GM13976 (cell line): Measurements from ENCODE around the gene SPAG4.

ENCODE experiments used
- DNase-seq: peaks from one replicate; pipeline ENCODE4 v3.0.0; 2012; ENCODE audit warnings: low spot score
- CTCF ChIP-seq: IDR thresholded peaks from 2 replicates; pipeline ENCODE4 v1.5.1; 2012; ENCODE audit warnings: borderline replicate concordance, mild to moderate bottlenecking; ENCODE audit not compliant: insufficient read depth; ENCODE audit errors: extremely low read depth, missing control alignments, control extremely low read depth
- in situ Hi-C: fragments of 300-500 bp; cut with MboI; formaldehyde crosslinking; loops from one replicate; pipeline ENCODE4 v1.12.0; 2022; ENCODE audit warnings: low sequenced_read_pairs, mixed read lengths, inconsistent platforms; ENCODE audit not compliant: unreplicated experiment

Gene SPAG4

GRCh38 chr20:35640724-35641123 lies 25.1 kb downstream of the SPAG4 start:
- no peak for TF ChIP-seq CTCF
- in situ Hi-C loops = no loop called here
- DNase-seq = no peak

- TF ChIP-seq CTCF = no peak
- DNase-seq = no peak
- in situ Hi-C loops = no loop called here
Observed at GRCh38 chr20:35641743-35642142, 26.1 kb downstream of the SPAG4 start.

- TF ChIP-seq CTCF = no peak
- in situ Hi-C loops = no loop called here
- no peak for DNase-seq
Observed at GRCh38 chr20:35643045-35643444, 27.4 kb downstream of the SPAG4 start.

GRCh38 chr20:35644806-35645205 lies 29.2 kb downstream of the SPAG4 start:
- no peak for DNase-seq
- in situ Hi-C loops = no loop called here
- no peak for TF ChIP-seq CTCF

GRCh38 chr20:35648836-35649235 lies 33.2 kb downstream of the SPAG4 start:
- TF ChIP-seq CTCF = no peak
- in situ Hi-C loops = no loop called here
- no peak for DNase-seq

- no peak for DNase-seq
- in situ Hi-C loops = no loop called here
- TF ChIP-seq CTCF = no peak
Observed at GRCh38 chr20:35650632-35651031, 35.0 kb downstream of the SPAG4 start.

GRCh38 chr20:35651958-35652357 lies 36.3 kb downstream of the SPAG4 start:
- DNase-seq = no peak
- no peak for TF ChIP-seq CTCF
- in situ Hi-C loops = no loop called here
